MM.1S (cell line): ENCODE measurements around the gene CAMK4.

Experiments used
- DNase-seq: peaks from one replicate; pipeline ENCODE4 v3.0.0-alpha.2; 2015
- H2AFZ ChIP-seq: fragments of 300-600 bp; sonication (generic); 2 replicates; pipeline ENCODE4 v1.6.0; 2016; ENCODE audit warnings: antibody characterized with exemption, low read length
- H3F3A ChIP-seq: fragments of 300-600 bp; sonication (generic); 2 replicates; pipeline ENCODE4 v1.6.1; 2016; ENCODE audit warnings: mild to moderate bottlenecking, antibody characterized with exemption, low read length, moderate library complexity, mixed read lengths; ENCODE audit not compliant: insufficient read depth
- H3K27ac ChIP-seq: fragments of 300-600 bp; sonication (generic); 2 replicates; pipeline ENCODE4 v1.5.1; 2016; ENCODE audit warnings: mild to moderate bottlenecking, low read length
- H3K27me3 ChIP-seq: fragments of 300-600 bp; sonication (generic); replicated peaks from 2 replicates; pipeline ENCODE4 v1.6.0; 2016; ENCODE audit warnings: low read length; ENCODE audit not compliant: insufficient read depth
- H3K36me3 ChIP-seq: fragments of 300-600 bp; sonication (generic); replicated peaks from 2 replicates; pipeline ENCODE4 v1.6.1; 2016; ENCODE audit warnings: mild to moderate bottlenecking, low read length, mixed read lengths; ENCODE audit not compliant: insufficient read depth
- H3K4me1 ChIP-seq: fragments of 300-600 bp; sonication (generic); 2 replicates; pipeline ENCODE4 v1.6.1; 2016; ENCODE audit warnings: low read length, mixed read lengths
- H3K4me2 ChIP-seq: fragments of 300-600 bp; sonication (generic); 2 replicates; pipeline ENCODE4 v1.6.0; 2016; ENCODE audit warnings: low read depth, low read length
- H3K4me3 ChIP-seq: fragments of 300-600 bp; sonication (generic); 2 replicates; pipeline ENCODE4 v1.5.1; 2016; ENCODE audit warnings: low read length, mixed read lengths
- H3K79me2 ChIP-seq: fragments of 300-600 bp; sonication (generic); 2 replicates; pipeline ENCODE4 v1.6.1; 2016; ENCODE audit warnings: mixed run types, low read length, mixed read lengths
- H3K9ac ChIP-seq: fragments of 300-600 bp; sonication (generic); 2 replicates; pipeline ENCODE4 v1.6.1; 2016; ENCODE audit warnings: low read length, mixed read lengths
- H3K9me2 ChIP-seq: fragments of 300-600 bp; sonication (generic); replicated peaks from 2 replicates; pipeline ENCODE4 v1.6.1; 2016; ENCODE audit warnings: mild to moderate bottlenecking, low read length, mixed read lengths; ENCODE audit not compliant: insufficient read depth
- H3K9me3 ChIP-seq: fragments of 300-600 bp; sonication (generic); replicated peaks from 2 replicates; pipeline ENCODE4 v1.6.1; 2016; ENCODE audit warnings: mild to moderate bottlenecking, low read length, mixed read lengths; ENCODE audit not compliant: insufficient read depth
- H4K20me1 ChIP-seq: fragments of 300-600 bp; sonication (generic); 2 replicates; pipeline ENCODE4 v1.6.1; 2016; ENCODE audit warnings: mild to moderate bottlenecking, low read length, moderate library complexity, mixed read lengths; ENCODE audit not compliant: insufficient read depth
- EZH2 ChIP-seq: fragments of 300-600 bp; sonication (generic); optimal IDR thresholded peaks from 2 replicates; pipeline ENCODE3; 2017; ENCODE audit warnings: low read depth, mild to moderate bottlenecking, antibody characterized with exemption, low read length, mixed read lengths
- EZH2phosphoT487 ChIP-seq: fragments of 300-600 bp; sonication (generic); IDR thresholded peaks from 2 replicates; pipeline ENCODE4 v1.6.1; 2018; ENCODE audit warnings: antibody characterized with exemption, low read length
- TF ChIP-seq, protein P1 (sequence below): fragments of 300-600 bp; sonication (generic); IDR thresholded peaks from 2 replicates; pipeline ENCODE4 v1.5.1; 2016; ENCODE audit warnings: antibody characterized with exemption, low read length, mixed read lengths

CAMK4 gene

GRCh38 chr5:111236348-111236747 lies 12.2 kb downstream of the CAMK4 start:
- Histone ChIP-seq H3F3A (no peaks in the 10 kb centered on the region), H3K36me3 (no peaks in the 10 kb centered on the region), H3K27me3 (peaks cover 31% of the 10 kb centered on the region), H3K4me1 (no peaks in the 10 kb centered on the region), H4K20me1 (no peaks in the 10 kb centered on the region), H3K79me2 (no peaks in the 10 kb centered on the region), H3K4me3 (no peak overlapping the region), H2AFZ (no peak overlapping the region), H3K4me2 (no peak overlapping the region), H3K9me3 (no peaks in the 10 kb centered on the region), H3K9me2 (no peaks in the 10 kb centered on the region), H3K27ac (no peak overlapping the region), H3K9ac (no peak overlapping the region)
- DNase-seq = no peak
- TF ChIP-seq EZH2phosphoT487 (no peak), EZH2 (no peak)
- TF ChIP-seq, protein P1, sequence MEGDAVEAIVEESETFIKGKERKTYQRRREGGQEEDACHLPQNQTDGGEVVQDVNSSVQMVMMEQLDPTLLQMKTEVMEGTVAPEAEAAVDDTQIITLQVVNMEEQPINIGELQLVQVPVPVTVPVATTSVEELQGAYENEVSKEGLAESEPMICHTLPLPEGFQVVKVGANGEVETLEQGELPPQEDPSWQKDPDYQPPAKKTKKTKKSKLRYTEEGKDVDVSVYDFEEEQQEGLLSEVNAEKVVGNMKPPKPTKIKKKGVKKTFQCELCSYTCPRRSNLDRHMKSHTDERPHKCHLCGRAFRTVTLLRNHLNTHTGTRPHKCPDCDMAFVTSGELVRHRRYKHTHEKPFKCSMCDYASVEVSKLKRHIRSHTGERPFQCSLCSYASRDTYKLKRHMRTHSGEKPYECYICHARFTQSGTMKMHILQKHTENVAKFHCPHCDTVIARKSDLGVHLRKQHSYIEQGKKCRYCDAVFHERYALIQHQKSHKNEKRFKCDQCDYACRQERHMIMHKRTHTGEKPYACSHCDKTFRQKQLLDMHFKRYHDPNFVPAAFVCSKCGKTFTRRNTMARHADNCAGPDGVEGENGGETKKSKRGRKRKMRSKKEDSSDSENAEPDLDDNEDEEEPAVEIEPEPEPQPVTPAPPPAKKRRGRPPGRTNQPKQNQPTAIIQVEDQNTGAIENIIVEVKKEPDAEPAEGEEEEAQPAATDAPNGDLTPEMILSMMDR = no peak

DNA sequence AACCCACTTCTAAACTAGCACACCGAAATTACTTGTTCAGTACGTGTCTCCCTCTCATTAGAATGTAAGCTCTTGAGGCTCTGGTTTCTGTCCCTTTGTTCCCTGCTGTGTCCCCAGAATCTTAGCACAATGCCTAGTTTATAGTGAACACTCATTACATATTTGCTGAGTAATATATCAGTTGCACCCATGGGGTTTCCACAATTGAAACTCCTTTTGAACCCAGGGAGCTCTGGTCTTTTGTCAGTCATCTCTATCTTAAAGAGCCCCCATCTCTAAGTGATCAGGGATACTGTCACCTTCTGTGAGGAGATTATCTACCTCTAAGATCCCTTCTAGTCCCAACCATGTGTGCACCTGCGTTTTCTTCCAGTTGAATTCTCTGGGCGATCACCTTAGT lies 12.8 kb downstream of the CAMK4 start:
- Histone ChIP-seq H2AFZ (no peak overlapping the region), H3K4me1 (no peaks in the 10 kb centered on the region), H3K9me3 (no peaks in the 10 kb centered on the region), H3K4me2 (no peak overlapping the region), H3K36me3 (no peaks in the 10 kb centered on the region), H3F3A (no peaks in the 10 kb centered on the region), H3K4me3 (no peak overlapping the region), H3K9me2 (no peaks in the 10 kb centered on the region), H4K20me1 (no peaks in the 10 kb centered on the region), H3K79me2 (no peaks in the 10 kb centered on the region), H3K9ac (no peak overlapping the region), H3K27ac (no peak overlapping the region), H3K27me3 (peaks cover 24% of the 10 kb centered on the region)
- TF ChIP-seq EZH2 = no peak
- TF ChIP-seq, protein P1 = no peak
- no peak for TF ChIP-seq EZH2phosphoT487
- DNase-seq = no peak

DNA sequence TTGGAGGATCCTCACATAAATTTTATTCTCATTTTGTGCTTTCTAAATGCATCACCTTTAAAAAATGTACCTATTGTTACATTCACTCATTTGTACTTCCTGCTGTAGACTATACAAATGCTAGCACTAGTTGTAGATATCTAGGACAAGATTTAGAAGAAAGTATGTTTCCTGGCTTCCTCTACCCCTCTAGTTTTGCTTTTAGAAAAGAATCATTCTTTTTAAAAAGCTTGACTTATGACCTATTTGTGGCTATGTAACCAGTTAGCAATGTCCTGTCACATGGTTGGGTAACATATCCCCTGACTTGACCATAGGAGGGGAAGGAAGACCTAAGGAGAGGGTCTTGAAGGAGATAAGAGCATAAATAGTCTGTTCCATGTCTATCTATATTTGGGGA lies 13.3 kb downstream of the CAMK4 start:
- no peak for DNase-seq
- Histone ChIP-seq H2AFZ (no peak overlapping the region), H3F3A (no peaks in the 10 kb centered on the region), H3K27me3 (peaks cover 20% of the 10 kb centered on the region), H3K79me2 (no peaks in the 10 kb centered on the region), H3K9ac (no peak overlapping the region), H3K9me3 (no peaks in the 10 kb centered on the region), H3K4me2 (no peak overlapping the region), H4K20me1 (no peaks in the 10 kb centered on the region), H3K4me1 (no peaks in the 10 kb centered on the region), H3K9me2 (no peaks in the 10 kb centered on the region), H3K36me3 (no peaks in the 10 kb centered on the region), H3K4me3 (no peak overlapping the region), H3K27ac (no peak overlapping the region)
- TF ChIP-seq EZH2phosphoT487 = no peak
- TF ChIP-seq, protein P1 = no peak
- TF ChIP-seq EZH2 = no peak
